ENCODE data around the gene ARSG.

Gene ARSG

GRCh38 chr17:68290268-68290954, 884 bp upstream of the ARSG start:
- peak overlapping the region; percentile 95 for H3K27ac ChIP-seq
- TF ChIP-seq CTCF (conservative IDR thresholded peaks at IDR 0.05) (no peak), ZFX (IDR thresholded peaks at IDR 0.05) (no peak)

GRCh38 chr17:68291836-68292688, 767 bp downstream of the ARSG start:
- no peak; the same call in 1 of the 2 replicates for TF ChIP-seq CTCF (conservative IDR thresholded peaks at IDR 0.05)
- TF ChIP-seq ZFX (IDR thresholded peaks at IDR 0.05): no peak; the same call in 1 of the 2 replicates
- H3K27ac ChIP-seq: peak overlapping the region; percentile 95

GRCh38 chr17:68292689-68293040, 1.4 kb downstream of the ARSG start:
- TF ChIP-seq ZFX (IDR thresholded peaks at IDR 0.05): no peak
- no peak for TF ChIP-seq CTCF (conservative IDR thresholded peaks at IDR 0.05)
- H3K27ac ChIP-seq: peak overlapping the region; percentile 95

GRCh38 chr17:68293490-68294195, 2.3 kb downstream of the ARSG start:
- peak overlapping the region; percentile 99 for H3K27ac ChIP-seq
- TF ChIP-seq ZFX (IDR thresholded peaks at IDR 0.05) (no peak), CTCF (conservative IDR thresholded peaks at IDR 0.05) (no peak)

- TF ChIP-seq CTCF (conservative IDR thresholded peaks at IDR 0.05) (no peak), ZFX (IDR thresholded peaks at IDR 0.05) (no peak)
- H3K27ac ChIP-seq: peak overlapping the region; percentile 99
Observed at GRCh38 chr17:68294196-68294555, 2.9 kb downstream of the ARSG start.

- peak overlapping the region; percentile 99 for H3K27ac ChIP-seq
- TF ChIP-seq ZFX (IDR thresholded peaks at IDR 0.05) (no peak), CTCF (conservative IDR thresholded peaks at IDR 0.05) (no peak)
Observed at GRCh38 chr17:68294617-68295016, 3.3 kb downstream of the ARSG start.

GRCh38 chr17:68295086-68295485, 3.8 kb downstream of the ARSG start:
- no peak for TF ChIP-seq CTCF (conservative IDR thresholded peaks at IDR 0.05)
- no peak for TF ChIP-seq ZFX (IDR thresholded peaks at IDR 0.05)
- peak overlapping the region; percentile 99 for H3K27ac ChIP-seq

Measured in C4-2B (cell line).